Neutrophil (primary cell): ENCODE data around the gene SYNPR.

Source experiments
- H3K27ac ChIP-seq: fragments of 200-600 bp; sonication (generic); 2 replicates; pipeline ENCODE4 v1.5.1; 2016; ENCODE audit warnings: mild to moderate bottlenecking, moderate library complexity
- H3K27me3 ChIP-seq: fragments of 200-600 bp; sonication (generic); 2 replicates; pipeline ENCODE4 v1.6.0; 2016; ENCODE audit warnings: mild to moderate bottlenecking
- H3K36me3 ChIP-seq: fragments of 200-600 bp; sonication (generic); 2 replicates; pipeline ENCODE4 v1.5.1; 2017
- H3K4me1 ChIP-seq, 2 experiments: fragments of 200-600 bp in 1 of 2; sonication (generic) in 1 of 2; 1 replicate in 1 of 2; 2 replicates in 1 of 2; pipeline versions ENCODE4 v1.5.1 to v1.6.1; 2013 to 2016; ENCODE audit warnings: low read depth in 1 of 2, low read length in 1 of 2, mild to moderate bottlenecking in 1 of 2, moderate library complexity in 1 of 2; ENCODE audit not compliant: control insufficient read depth in 1 of 2, insufficient read depth in 1 of 2
- H3K4me3 ChIP-seq, 2 experiments: fragments of 200-600 bp in 1 of 2; sonication (generic) in 1 of 2; 1 replicate in 1 of 2; 2 replicates in 1 of 2; pipeline ENCODE4 v1.5.1; 2013 to 2016; ENCODE audit warnings: low read depth in 1 of 2, low read length in 1 of 2, mild to moderate bottlenecking in 1 of 2, moderate library complexity in 1 of 2
- H3K9me3 ChIP-seq: fragments of 200-600 bp; sonication (generic); 2 replicates; pipeline ENCODE4 v1.5.1; 2016
- CTCF ChIP-seq: fragments of 200-600 bp; sonication (generic); IDR thresholded peaks from 2 replicates; pipeline ENCODE4 v1.5.1; 2016; ENCODE audit warnings: antibody characterized with exemption

The SYNPR gene

GRCh38 chr3:63264716-63265115 lies 13.4 kb upstream of the SYNPR start:
- H3K9me3 ChIP-seq, result no peaks in the 10 kb centered on the region
- H3K4me1 ChIP-seq, result no peaks in the 10 kb centered on the region
- no peak overlapping the region for H3K27ac ChIP-seq
- H3K27me3 ChIP-seq, result no peaks in the 10 kb centered on the region
- TF ChIP-seq CTCF, result no peak
- H3K36me3 ChIP-seq, result no peaks in the 10 kb centered on the region
- no peak overlapping the region for H3K4me3 ChIP-seq

GRCh38 chr3:63274359-63274758 lies 3.7 kb upstream of the SYNPR start:
- Histone ChIP-seq H3K4me1 (no peaks in the 10 kb centered on the region), H3K4me3 (no peak overlapping the region), H3K27ac (no peak overlapping the region), H3K9me3 (no peaks in the 10 kb centered on the region), H3K27me3 (peaks cover 26% of the 10 kb centered on the region), H3K36me3 (no peaks in the 10 kb centered on the region)
- TF ChIP-seq CTCF, result no peak

GRCh38 chr3:63279005-63279841 lies 1.1 kb downstream of the SYNPR start:
- TF ChIP-seq CTCF, result no peak
- H3K27ac ChIP-seq, result no peak overlapping the region
- no peak overlapping the region for H3K4me3 ChIP-seq
- H3K9me3 ChIP-seq, result no peaks in the 10 kb centered on the region
- H3K27me3 ChIP-seq, result peaks cover 44% of the 10 kb centered on the region
- no peaks in the 10 kb centered on the region for H3K4me1 ChIP-seq
- no peaks in the 10 kb centered on the region for H3K36me3 ChIP-seq

- Histone ChIP-seq H3K9me3 (no peaks in the 10 kb centered on the region), H3K27ac (no peak overlapping the region), H3K4me1 (no peaks in the 10 kb centered on the region), H3K36me3 (no peaks in the 10 kb centered on the region), H3K4me3 (no peak overlapping the region), H3K27me3 (no peaks in the 10 kb centered on the region)
- no peak for TF ChIP-seq CTCF
Measured at GRCh38 chr3:63287610-63288009, 9.5 kb downstream of the SYNPR start.

GRCh38 chr3:63290686-63291085 lies 12.6 kb downstream of the SYNPR start:
- TF ChIP-seq CTCF, result no peak
- Histone ChIP-seq H3K4me1 (no peaks in the 10 kb centered on the region), H3K27ac (no peak overlapping the region), H3K27me3 (no peaks in the 10 kb centered on the region), H3K36me3 (no peaks in the 10 kb centered on the region), H3K4me3 (no peak overlapping the region), H3K9me3 (no peaks in the 10 kb centered on the region)
